GM10266 (cell line): ENCODE data around the gene ECI1.
"Not testable (repeated sequence)": the region's sequence is repeated elsewhere in the genome, so short reads cannot be mapped to it uniquely, and the experiment has no call there.

ENCODE experiments used
- DNase-seq: peaks from one replicate; pipeline ENCODE4 v3.0.0; 2012; ENCODE audit errors: extremely low spot score
- TF ChIP-seq, protein P1 (sequence below): IDR thresholded peaks from 2 replicates; pipeline ENCODE4 v1.5.1; 2012; ENCODE audit warnings: mild to moderate bottlenecking, low read depth; ENCODE audit not compliant: control insufficient read depth, insufficient read depth; ENCODE audit errors: missing control alignments

Gene ECI1

GRCh38 chr16:2260250-2260649 is 8.9 kb upstream of the ECI1 start:
- TF ChIP-seq, protein P1, sequence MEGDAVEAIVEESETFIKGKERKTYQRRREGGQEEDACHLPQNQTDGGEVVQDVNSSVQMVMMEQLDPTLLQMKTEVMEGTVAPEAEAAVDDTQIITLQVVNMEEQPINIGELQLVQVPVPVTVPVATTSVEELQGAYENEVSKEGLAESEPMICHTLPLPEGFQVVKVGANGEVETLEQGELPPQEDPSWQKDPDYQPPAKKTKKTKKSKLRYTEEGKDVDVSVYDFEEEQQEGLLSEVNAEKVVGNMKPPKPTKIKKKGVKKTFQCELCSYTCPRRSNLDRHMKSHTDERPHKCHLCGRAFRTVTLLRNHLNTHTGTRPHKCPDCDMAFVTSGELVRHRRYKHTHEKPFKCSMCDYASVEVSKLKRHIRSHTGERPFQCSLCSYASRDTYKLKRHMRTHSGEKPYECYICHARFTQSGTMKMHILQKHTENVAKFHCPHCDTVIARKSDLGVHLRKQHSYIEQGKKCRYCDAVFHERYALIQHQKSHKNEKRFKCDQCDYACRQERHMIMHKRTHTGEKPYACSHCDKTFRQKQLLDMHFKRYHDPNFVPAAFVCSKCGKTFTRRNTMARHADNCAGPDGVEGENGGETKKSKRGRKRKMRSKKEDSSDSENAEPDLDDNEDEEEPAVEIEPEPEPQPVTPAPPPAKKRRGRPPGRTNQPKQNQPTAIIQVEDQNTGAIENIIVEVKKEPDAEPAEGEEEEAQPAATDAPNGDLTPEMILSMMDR: no peak
- DNase-seq: no peak

GRCh38 chr16:2258530-2258929 is 7.1 kb upstream of the ECI1 start:
- DNase-seq: not testable (repeated sequence)

- DNase-seq: no peak
- TF ChIP-seq, protein P1: no peak
Measured at GRCh38 chr16:2257726-2258125, 6.3 kb upstream of the ECI1 start.

DNA sequence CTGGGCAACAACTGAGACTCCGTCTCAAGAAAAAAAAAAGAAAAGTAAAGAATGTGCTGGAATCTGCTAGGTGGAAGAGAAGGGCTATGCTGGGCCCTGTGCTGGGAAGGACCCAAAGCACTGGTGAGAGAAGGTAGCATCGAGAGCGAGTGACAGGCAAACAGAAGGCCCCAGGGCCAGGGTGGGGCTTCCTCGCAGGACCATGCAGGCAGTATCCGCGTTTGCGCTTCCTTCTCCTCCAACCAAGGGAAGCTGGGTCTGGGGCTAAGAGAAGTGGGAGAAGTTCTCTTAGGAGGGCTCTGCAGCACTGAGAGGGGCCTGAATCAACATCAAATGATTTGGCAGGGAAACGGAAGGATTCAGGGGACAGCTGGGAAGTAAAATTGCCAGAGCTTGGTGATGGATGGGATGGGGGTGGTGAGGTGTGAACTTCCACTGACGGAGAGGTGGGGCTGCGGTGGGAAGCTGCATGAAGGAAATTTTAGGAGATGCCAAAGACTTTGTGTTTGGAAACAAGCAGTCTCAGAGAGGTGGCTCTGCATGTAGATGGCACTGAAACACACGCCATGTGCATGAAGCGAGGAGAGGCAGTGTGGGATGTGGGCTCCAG is 5.2 kb upstream of the ECI1 start:
- TF ChIP-seq, protein P1: no peak
- DNase-seq: no peak

DNA sequence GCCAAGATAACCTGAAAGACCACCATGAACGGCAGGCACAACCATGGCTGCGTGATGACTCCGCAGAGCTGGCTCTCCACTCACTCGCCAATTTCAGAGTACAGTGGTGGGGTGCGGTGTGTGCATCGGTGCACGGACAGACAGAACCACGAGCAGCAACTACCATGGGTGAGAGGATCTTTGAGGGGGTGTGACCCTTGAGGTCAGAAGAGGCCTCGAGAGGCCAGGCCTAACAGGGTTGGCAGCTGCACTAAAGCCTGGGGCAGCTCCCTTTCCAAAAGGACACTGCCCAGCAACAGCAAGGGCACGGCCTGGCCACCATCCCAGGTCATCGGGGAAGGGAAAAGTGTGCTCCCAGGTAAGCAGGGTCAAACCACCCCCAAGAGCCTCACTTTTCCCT is 1.9 kb upstream of the ECI1 start:
- no peak for DNase-seq
- TF ChIP-seq, protein P1: no peak

DNA sequence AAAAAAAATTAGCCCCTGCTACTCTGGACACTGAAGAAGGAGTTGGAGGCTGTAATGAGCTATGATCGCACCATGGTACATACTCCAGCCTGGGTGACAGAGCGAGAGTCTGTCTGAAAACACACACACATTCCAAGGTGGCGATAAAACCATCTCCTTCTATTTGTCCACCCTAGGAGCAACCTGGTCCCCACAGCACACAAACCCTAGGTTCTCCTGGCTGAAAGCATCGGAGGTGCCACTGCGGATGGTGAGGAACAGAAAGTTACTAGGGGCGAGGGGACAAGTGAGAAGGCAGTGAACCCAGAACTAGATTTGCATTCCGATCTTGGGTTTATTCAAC is 1.4 kb upstream of the ECI1 start:
- TF ChIP-seq, protein P1: no peak
- no peak for DNase-seq

GRCh38 chr16:2250652-2251295 is 613 bp downstream of the ECI1 start:
- no peak for DNase-seq
- TF ChIP-seq, protein P1: no peak
